GM12865 (cell line): Measurements from ENCODE around the gene CLCF1.

ENCODE experiments used
- DNase-seq: peaks from one replicate; pipeline ENCODE4 v3.0.0; 2010; ENCODE audit warnings: low read depth
- H3K4me3 ChIP-seq: 2 replicates; pipeline ENCODE4 v1.5.1; 2011; ENCODE audit warnings: mild to moderate bottlenecking, low read depth, low read length, control low read depth
- CTCF ChIP-seq: IDR thresholded peaks from 2 replicates; pipeline ENCODE4 v1.5.1; 2011; ENCODE audit warnings: low read length, control low read depth, low read depth, inconsistent platforms; ENCODE audit not compliant: insufficient read depth; ENCODE audit errors: missing control alignments

Gene CLCF1

GRCh38 chr11:67369275-67369674 is 4.1 kb downstream of the CLCF1 start:
- DNase-seq: no peak
- no peak for TF ChIP-seq CTCF
- H3K4me3 ChIP-seq: no peak overlapping the region

- TF ChIP-seq CTCF: no peak
- no peak overlapping the region for H3K4me3 ChIP-seq
- DNase-seq: peak; percentile 72
Observed at GRCh38 chr11:67368621-67369020, 4.8 kb downstream of the CLCF1 start.

GRCh38 chr11:67367761-67368227 is 5.6 kb downstream of the CLCF1 start:
- no peak overlapping the region for H3K4me3 ChIP-seq
- TF ChIP-seq CTCF: no peak
- DNase-seq: no peak

- TF ChIP-seq CTCF: no peak
- DNase-seq: no peak
- no peak overlapping the region for H3K4me3 ChIP-seq
Observed at GRCh38 chr11:67366961-67367760, 6.2 kb downstream of the CLCF1 start.

- TF ChIP-seq CTCF: no peak
- DNase-seq: no peak
- no peak overlapping the region for H3K4me3 ChIP-seq
Observed at GRCh38 chr11:67366546-67366945, 6.9 kb downstream of the CLCF1 start.

- no peak for DNase-seq
- no peak overlapping the region for H3K4me3 ChIP-seq
- no peak for TF ChIP-seq CTCF
Observed at GRCh38 chr11:67365736-67366444, 7.5 kb downstream of the CLCF1 start.
